ENCODE results near the gene THSD4. TPM values are rescaled to one million over a fixed set of nuclear protein-coding genes. Genes with fewer than 3 reads are reported as not detected.

The THSD4 gene
- total RNA-seq, 2 experiments from 2014 or later = not detected

DNA sequence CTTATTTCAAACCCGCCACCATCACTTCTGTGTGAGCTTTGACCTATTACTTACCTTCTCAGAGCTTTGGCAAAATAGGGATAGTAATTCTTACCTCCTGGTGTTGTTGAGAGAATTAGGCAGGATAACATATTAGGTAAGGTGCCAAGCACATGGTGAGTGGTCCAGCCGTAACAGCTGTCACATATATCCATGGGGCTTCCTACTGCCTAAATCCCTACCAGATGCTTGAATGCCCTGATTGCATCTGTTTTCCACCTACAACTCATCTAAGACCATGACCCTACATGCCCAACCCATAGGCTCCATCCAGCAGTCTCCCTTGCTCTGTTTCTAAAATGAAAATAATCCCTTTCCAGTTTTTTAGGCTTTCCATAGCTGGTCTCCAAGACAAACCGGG is 532.8 kb downstream of the THSD4 start:
- no peak overlapping the region for H2AFZ ChIP-seq (ENCODE audit: low read length)
- ChIA-PET POLR2A (no interaction called here), CTCF (ENCODE audit: unreplicated experiment) (no interaction called here)
- H3K4me1 ChIP-seq (ENCODE audit: insufficient read depth, low read length, poor library complexity, severe bottlenecking) = no peaks in the 10 kb centered on the region
- H3K27ac ChIP-seq (ENCODE audit: low read depth, low read length, poor library complexity, severe bottlenecking) = no peak overlapping the region
- no peak overlapping the region for H3K4me2 ChIP-seq (ENCODE audit: low read length)
- H4K20me1 ChIP-seq (ENCODE audit: insufficient read depth, low read length) = no peaks in the 10 kb centered on the region
- DNase-seq (ENCODE audit: low spot score) = no peak
- TF ChIP-seq EZH2phosphoT487 (IDR thresholded peaks at IDR 0.05; ENCODE audit: borderline replicate concordance, low read depth, low read length) = no peak
- TF ChIP-seq, protein P1, sequence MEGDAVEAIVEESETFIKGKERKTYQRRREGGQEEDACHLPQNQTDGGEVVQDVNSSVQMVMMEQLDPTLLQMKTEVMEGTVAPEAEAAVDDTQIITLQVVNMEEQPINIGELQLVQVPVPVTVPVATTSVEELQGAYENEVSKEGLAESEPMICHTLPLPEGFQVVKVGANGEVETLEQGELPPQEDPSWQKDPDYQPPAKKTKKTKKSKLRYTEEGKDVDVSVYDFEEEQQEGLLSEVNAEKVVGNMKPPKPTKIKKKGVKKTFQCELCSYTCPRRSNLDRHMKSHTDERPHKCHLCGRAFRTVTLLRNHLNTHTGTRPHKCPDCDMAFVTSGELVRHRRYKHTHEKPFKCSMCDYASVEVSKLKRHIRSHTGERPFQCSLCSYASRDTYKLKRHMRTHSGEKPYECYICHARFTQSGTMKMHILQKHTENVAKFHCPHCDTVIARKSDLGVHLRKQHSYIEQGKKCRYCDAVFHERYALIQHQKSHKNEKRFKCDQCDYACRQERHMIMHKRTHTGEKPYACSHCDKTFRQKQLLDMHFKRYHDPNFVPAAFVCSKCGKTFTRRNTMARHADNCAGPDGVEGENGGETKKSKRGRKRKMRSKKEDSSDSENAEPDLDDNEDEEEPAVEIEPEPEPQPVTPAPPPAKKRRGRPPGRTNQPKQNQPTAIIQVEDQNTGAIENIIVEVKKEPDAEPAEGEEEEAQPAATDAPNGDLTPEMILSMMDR (conservative IDR thresholded peaks at IDR 0.05; ENCODE audit: low read length) = no peak
- BruUV-seq (replicated peaks) = no TSS peak
- no peaks in the 10 kb centered on the region for H3K9me2 ChIP-seq (ENCODE audit: insufficient read depth, low read length)
- no peaks in the 10 kb centered on the region for H3K36me3 ChIP-seq (ENCODE audit: insufficient read depth, low read length)
- no peaks in the 10 kb centered on the region for H3K79me2 ChIP-seq (ENCODE audit: insufficient read depth, low read depth, low read length)
- H3K4me3 ChIP-seq (ENCODE audit: low read depth, low read length, poor library complexity, severe bottlenecking) = no peak overlapping the region
- H3K9me3 ChIP-seq (ENCODE audit: low read length) = no peaks in the 10 kb centered on the region
- intact Hi-C loops (cut with micrococcal nuclease; ENCODE audit: unreplicated experiment) = no loop called here

DNA sequence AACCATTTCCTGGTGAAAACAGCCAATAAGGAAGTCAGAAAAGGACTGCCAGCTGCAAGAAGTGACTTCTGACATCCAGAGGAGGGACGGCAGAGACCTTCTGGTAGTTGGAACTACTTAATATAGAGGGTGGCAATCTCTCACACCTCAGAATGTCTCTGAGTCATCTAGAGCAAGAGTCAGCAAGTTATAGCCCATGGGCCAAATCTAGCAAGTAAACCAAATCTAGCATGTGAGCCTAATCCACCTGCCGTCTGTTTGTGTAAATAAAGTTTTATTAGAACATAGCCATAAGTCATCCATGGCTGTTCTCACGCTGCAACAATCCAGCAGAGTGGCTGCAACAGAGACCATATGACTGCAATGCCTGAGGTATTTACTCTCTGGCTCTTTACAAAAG is 534.6 kb downstream of the THSD4 start:
- CTCF ChIA-PET (ENCODE audit: unreplicated experiment) = no interaction called here

DNA sequence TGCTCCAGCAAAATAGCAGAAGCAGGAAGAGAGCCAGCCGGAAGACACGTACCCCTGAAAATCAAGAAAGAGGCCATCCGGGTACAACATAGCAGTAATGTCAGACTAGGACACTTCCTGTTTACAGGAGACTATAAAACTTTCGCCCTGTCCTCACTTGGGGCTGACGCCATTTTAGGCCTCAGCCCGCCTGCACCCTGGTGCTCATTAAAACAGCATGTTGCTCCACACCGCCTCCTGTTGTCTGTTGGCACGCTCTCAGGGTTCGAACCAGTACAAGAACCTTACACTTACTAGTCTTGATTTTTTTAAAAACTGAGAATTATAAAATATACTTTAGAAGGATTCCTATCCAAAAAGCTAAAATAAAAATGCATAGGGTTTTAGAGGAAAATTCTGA is 535.3 kb downstream of the THSD4 start:
- CTCF ChIA-PET (ENCODE audit: unreplicated experiment) = no interaction called here
- H3K4me3 ChIP-seq (ENCODE audit: low read depth, low read length, poor library complexity, severe bottlenecking) = no peak overlapping the region
- BruUV-seq (replicated peaks) = no TSS peak

More for the DNA sequence above, 534.6 kb downstream of the THSD4 start:
- no peaks in the 10 kb centered on the region for H3K79me2 ChIP-seq (ENCODE audit: insufficient read depth, low read depth, low read length)
- H3K4me1 ChIP-seq (ENCODE audit: insufficient read depth, low read length, poor library complexity, severe bottlenecking) = no peaks in the 10 kb centered on the region
- intact Hi-C loops (cut with micrococcal nuclease; ENCODE audit: unreplicated experiment) = loop anchor here (10.0 kb wide), 1 partner anchor 205 kb away; no protein-coding TSS in a partner anchor
- no peaks in the 10 kb centered on the region for H4K20me1 ChIP-seq (ENCODE audit: insufficient read depth, low read length)
- TF ChIP-seq, protein P1 (conservative IDR thresholded peaks at IDR 0.05; ENCODE audit: low read length) = no peak
- no peak for TF ChIP-seq EZH2phosphoT487 (IDR thresholded peaks at IDR 0.05; ENCODE audit: borderline replicate concordance, low read depth, low read length)
- no peaks in the 10 kb centered on the region for H3K9me3 ChIP-seq (ENCODE audit: low read length)
- H3K36me3 ChIP-seq (ENCODE audit: insufficient read depth, low read length) = no peaks in the 10 kb centered on the region
- no peaks in the 10 kb centered on the region for H3K9me2 ChIP-seq (ENCODE audit: insufficient read depth, low read length)
- BruUV-seq (replicated peaks) = no TSS peak
- H3K4me2 ChIP-seq (ENCODE audit: low read length) = no peak overlapping the region
- H3K27ac ChIP-seq (ENCODE audit: low read depth, low read length, poor library complexity, severe bottlenecking) = no peak overlapping the region
- POLR2A ChIA-PET = no interaction called here
- no peak overlapping the region for H3K4me3 ChIP-seq (ENCODE audit: low read depth, low read length, poor library complexity, severe bottlenecking)
- no peak overlapping the region for H2AFZ ChIP-seq (ENCODE audit: low read length)
- no peak for DNase-seq (ENCODE audit: low spot score)

More for the DNA sequence above, 535.3 kb downstream of the THSD4 start:
- Histone ChIP-seq H3K4me1 (ENCODE audit: insufficient read depth, low read length, poor library complexity, severe bottlenecking) (no peaks in the 10 kb centered on the region), H3K4me2 (ENCODE audit: low read length) (no peak overlapping the region), H3K9me2 (ENCODE audit: insufficient read depth, low read length) (no peaks in the 10 kb centered on the region), H3K36me3 (ENCODE audit: insufficient read depth, low read length) (no peaks in the 10 kb centered on the region), H3K27ac (ENCODE audit: low read depth, low read length, poor library complexity, severe bottlenecking) (no peak overlapping the region), H3K79me2 (ENCODE audit: insufficient read depth, low read depth, low read length) (no peaks in the 10 kb centered on the region), H2AFZ (ENCODE audit: low read length) (no peak overlapping the region), H3K9me3 (ENCODE audit: low read length) (no peaks in the 10 kb centered on the region), H4K20me1 (ENCODE audit: insufficient read depth, low read length) (no peaks in the 10 kb centered on the region)
- DNase-seq (ENCODE audit: low spot score) = no peak
- POLR2A ChIA-PET = no interaction called here
- TF ChIP-seq, protein P1 (conservative IDR thresholded peaks at IDR 0.05; ENCODE audit: low read length) = 0 out of 2 replicates have a peak, but pooled peaks have one; percentile 26
- no peak for TF ChIP-seq EZH2phosphoT487 (IDR thresholded peaks at IDR 0.05; ENCODE audit: borderline replicate concordance, low read depth, low read length)
- intact Hi-C loops (cut with micrococcal nuclease; ENCODE audit: unreplicated experiment) = loop anchor here (1.0 to 10.0 kb wide), 2 partner anchors 80 to 206 kb away; no protein-coding TSS in a partner anchor
